Endothelial cell of umbilical vein (primary cell): ENCODE measurements around the gene APBA2. TPM values are rescaled to one million over a fixed set of nuclear protein-coding genes. Genes with fewer than 3 reads are reported as not detected.

Experiments
- BruUV-seq: library from RNA; stranded (reverse); fragments of 400-500 nt; replicated peaks from 2 replicates; lab custom pipeline; 2021; lab: Mats Ljungman, UMichigan
- CTCF ChIA-PET: fragments of 300-600, 350-600 bp; sonication (Branson Sonifier 250); formaldehyde crosslinking; loops from one replicate; lab custom pipeline; 2021; ENCODE audit warnings: antibody characterized with exemption, inconsistent platforms; lab: Charles Lee
- POLR2A ChIA-PET: fragments of 300-600, 350-600 bp; sonication (Branson Sonifier 250); formaldehyde crosslinking; loops from one replicate; lab custom pipeline; 2021; ENCODE audit warnings: antibody characterized with exemption, inconsistent platforms; lab: Charles Lee
- DNase-seq: peaks from one replicate; pipeline ENCODE4 v3.0.0-alpha.2; 2011; ENCODE audit warnings: low read depth, low spot score
- FAIRE-seq: peaks from 2 replicates; lab custom pipeline; 2011; peaks lifted over from hg19 to GRCh38; lab: Jason Lieb, UNC
- H2AFZ ChIP-seq: 2 replicates; pipeline ENCODE4 v1.6.0; 2012; ENCODE audit warnings: low read depth, low read length, control low read depth, inconsistent platforms
- H3K27ac ChIP-seq: 2 replicates; pipeline ENCODE4 v1.5.1; 2011; ENCODE audit warnings: low read depth, mild to moderate bottlenecking, control low read depth, low read length, moderate library complexity; ENCODE audit not compliant: insufficient read depth
- H3K27me3 ChIP-seq, 2 experiments: 2 replicates each; pipeline versions ENCODE4 v1.6.0 to v1.6.1; 2011; ENCODE audit warnings: low read length in 2 of 2, mixed read lengths in 1 of 2; ENCODE audit not compliant: control insufficient read depth in 2 of 2, insufficient read depth in 2 of 2
- H3K36me3 ChIP-seq, 2 experiments: 2 replicates in 1 of 2; 3 replicates in 1 of 2; pipeline ENCODE4 v1.5.1; 2011; ENCODE audit warnings: low read length in 2 of 2, mild to moderate bottlenecking in 1 of 2, moderate library complexity in 1 of 2; ENCODE audit not compliant: control insufficient read depth in 2 of 2, insufficient read depth in 2 of 2; ENCODE audit errors: extremely low read depth in 1 of 2
- H3K4me1 ChIP-seq: 3 replicates; pipeline ENCODE4 v1.5.1; 2011; ENCODE audit warnings: mild to moderate bottlenecking, low read length; ENCODE audit not compliant: control insufficient read depth, insufficient read depth; ENCODE audit errors: extremely low read depth
- H3K4me2 ChIP-seq: 2 replicates; pipeline ENCODE4 v1.6.1; 2011; ENCODE audit warnings: low read length, control low read depth, mixed read lengths; ENCODE audit not compliant: insufficient read depth
- H3K4me3 ChIP-seq, 3 experiments: fragments of 200-600 bp in 1 of 3; sonication (generic), shearing (Covaris generic) in 1 of 3; replicated peaks in 1 of 3; 2 replicates each; pipeline ENCODE4 v1.5.1; 2011 to 2016; ENCODE audit warnings: control low read depth in 3 of 3, low read length in 3 of 3, mild to moderate bottlenecking in 2 of 3, inconsistent platforms in 1 of 3, low read depth in 1 of 3, moderate library complexity in 1 of 3; ENCODE audit not compliant: insufficient read depth in 1 of 3
- H3K79me2 ChIP-seq: 2 replicates; pipeline ENCODE4 v1.6.0; 2012; ENCODE audit warnings: low read length, inconsistent platforms; ENCODE audit not compliant: control insufficient read depth, insufficient read depth
- H3K9ac ChIP-seq: replicated peaks from 2 replicates; pipeline ENCODE3; 2011; ENCODE audit warnings: low read length, control low read depth; ENCODE audit not compliant: insufficient read depth; ENCODE audit errors: extremely low read depth
- H3K9me1 ChIP-seq: replicated peaks from 3 replicates; pipeline ENCODE4 v1.6.0; 2011; ENCODE audit warnings: mild to moderate bottlenecking, low read length; ENCODE audit not compliant: control insufficient read depth, insufficient read depth; ENCODE audit errors: extremely low read depth
- H3K9me3 ChIP-seq: replicated peaks from 2 replicates; pipeline ENCODE4 v1.5.1; 2012; ENCODE audit warnings: low read length, inconsistent platforms; ENCODE audit not compliant: control insufficient read depth, insufficient read depth
- H4K20me1 ChIP-seq: replicated peaks from 2 replicates; pipeline ENCODE3; 2011; ENCODE audit warnings: mild to moderate bottlenecking, low read length; ENCODE audit not compliant: control insufficient read depth, insufficient read depth; ENCODE audit errors: extremely low read depth
- EZH2 ChIP-seq: IDR thresholded peaks from 2 replicates; pipeline ENCODE4 v1.6.1; 2012; ENCODE audit warnings: borderline replicate concordance, low read depth, mild to moderate bottlenecking, moderate library complexity, low read length, inconsistent platforms; ENCODE audit not compliant: severe bottlenecking
- FOS ChIP-seq: IDR thresholded peaks from 2 replicates; pipeline ENCODE4 v1.6.1; 2011; ENCODE audit warnings: mild to moderate bottlenecking, low read length, moderate library complexity, borderline replicate concordance; ENCODE audit not compliant: insufficient read depth
- GATA2 ChIP-seq: IDR thresholded peaks from 2 replicates; pipeline ENCODE4 v1.7.0; 2011; ENCODE audit warnings: low read depth, mild to moderate bottlenecking, moderate library complexity, mixed read lengths, low read length; ENCODE audit not compliant: insufficient read length, insufficient read depth
- JUN ChIP-seq: IDR thresholded peaks from 2 replicates; pipeline ENCODE4 v1.6.1; 2011; ENCODE audit warnings: borderline replicate concordance, low read depth; ENCODE audit not compliant: insufficient read length, insufficient read depth
- MYC ChIP-seq: IDR thresholded peaks from one replicate; pipeline ENCODE4 v1.6.1; 2011; ENCODE audit warnings: mild to moderate bottlenecking, low read depth, low read length
- POLR2A ChIP-seq: IDR thresholded peaks from 2 replicates; pipeline ENCODE4 v1.6.1; 2012; ENCODE audit warnings: low read depth, mild to moderate bottlenecking, control low read depth, low read length
- POLR2AphosphoS5 ChIP-seq: IDR thresholded peaks from 2 replicates; pipeline ENCODE4 v1.6.1; 2012; ENCODE audit warnings: low read depth, mild to moderate bottlenecking, control low read depth, low read length, moderate library complexity; ENCODE audit not compliant: insufficient read depth
- dilution Hi-C: fragments of 300-500 bp; cut with MboI; formaldehyde crosslinking; loops from one replicate; pipeline ENCODE4 v1.15.0; 2019; ENCODE audit warnings: low sequenced_read_pairs; ENCODE audit not compliant: extremely low pct_ligation_motif_present
- intact Hi-C: fragments of 100-400 bp; cut with micrococcal nuclease; formaldehyde crosslinking; loops from one replicate; pipeline ENCODE4 v1.10.0; 2022
- polyA plus RNA-seq, 4 experiments: library from polyadenylated mRNA; depleted of rRNA in 3 of 4; stranded (reverse) in 3 of 4; unstranded in 1 of 4; fragments of >200 nt; gene quantifications; 2 replicates each; pipeline versions ENCODE4 v1.2.1 to v1.2.3, GENCODE V29; 2011 to 2012; ENCODE audit warnings: missing spikeins in 1 of 4
- total RNA-seq: library from RNA; stranded (reverse); gene quantifications from 2 replicates; pipeline ENCODE4 v1.2.3, GENCODE V29; 2021
- TF ChIP-seq, protein P1 (sequence below), 2 donors: IDR thresholded peaks; 1 replicate in 1 of 2; 2 replicates in 1 of 2; pipeline ENCODE4 v1.5.1; 2011; ENCODE audit warnings: low read length in 2 of 2, mild to moderate bottlenecking in 2 of 2, moderate library complexity in 2 of 2, control low read depth in 1 of 2, inconsistent platforms in 1 of 2, low read depth in 1 of 2; ENCODE audit not compliant: insufficient read depth in 1 of 2; ENCODE audit errors: extremely low read depth in 1 of 2

Gene APBA2
- total and polyA plus RNA-seq, 2 donors (not counting 3 experiments of a cell fraction or from before 2014, with no cell fraction given): 5.7 to 11.1 TPM

DNA sequence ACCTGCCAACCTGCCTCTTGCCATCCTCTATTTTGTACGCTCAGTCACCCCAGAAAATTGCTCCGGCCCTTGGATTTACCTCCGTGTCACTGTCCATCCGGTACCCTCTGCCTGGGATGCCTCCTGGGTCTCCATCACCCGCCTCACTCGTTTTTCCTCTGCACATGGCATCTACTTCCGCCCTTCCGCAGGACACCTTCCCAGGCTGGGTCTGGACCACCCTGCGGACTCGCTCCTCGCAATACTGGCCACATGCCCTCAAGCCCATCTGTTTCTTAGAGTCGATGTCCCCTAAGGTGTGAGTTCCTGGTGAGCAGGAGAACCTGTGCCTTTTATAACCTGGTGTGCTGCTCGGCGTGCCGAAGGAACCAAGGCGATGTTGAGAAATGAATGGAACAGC lies 58.5 kb downstream of the APBA2 start:
- CTCF ChIA-PET: no interaction called here
- dilution Hi-C loops: no loop called here
- Histone ChIP-seq H3K79me2 (no peaks in the 10 kb centered on the region), H2AFZ (no peak overlapping the region), H3K27ac (no peak overlapping the region), H3K9me3 (no peaks in the 10 kb centered on the region), H3K9ac (no peak overlapping the region), H4K20me1 (no peaks in the 10 kb centered on the region), H3K9me1 (no peaks in the 10 kb centered on the region), H3K4me3 (no peak overlapping the region), H3K27me3 (no peaks in the 10 kb centered on the region), H3K36me3 (no peaks in the 10 kb centered on the region), H3K4me1 (no peaks in the 10 kb centered on the region), H3K4me2 (no peak overlapping the region)
- intact Hi-C loops: no loop called here
- DNase-seq: no peak
- POLR2A ChIA-PET: no interaction called here
- TF ChIP-seq JUN (no peak), POLR2AphosphoS5 (no peak), FOS (no peak), POLR2A (no peak), EZH2 (no peak), MYC (no peak), GATA2 (no peak)
- TF ChIP-seq, protein P1, sequence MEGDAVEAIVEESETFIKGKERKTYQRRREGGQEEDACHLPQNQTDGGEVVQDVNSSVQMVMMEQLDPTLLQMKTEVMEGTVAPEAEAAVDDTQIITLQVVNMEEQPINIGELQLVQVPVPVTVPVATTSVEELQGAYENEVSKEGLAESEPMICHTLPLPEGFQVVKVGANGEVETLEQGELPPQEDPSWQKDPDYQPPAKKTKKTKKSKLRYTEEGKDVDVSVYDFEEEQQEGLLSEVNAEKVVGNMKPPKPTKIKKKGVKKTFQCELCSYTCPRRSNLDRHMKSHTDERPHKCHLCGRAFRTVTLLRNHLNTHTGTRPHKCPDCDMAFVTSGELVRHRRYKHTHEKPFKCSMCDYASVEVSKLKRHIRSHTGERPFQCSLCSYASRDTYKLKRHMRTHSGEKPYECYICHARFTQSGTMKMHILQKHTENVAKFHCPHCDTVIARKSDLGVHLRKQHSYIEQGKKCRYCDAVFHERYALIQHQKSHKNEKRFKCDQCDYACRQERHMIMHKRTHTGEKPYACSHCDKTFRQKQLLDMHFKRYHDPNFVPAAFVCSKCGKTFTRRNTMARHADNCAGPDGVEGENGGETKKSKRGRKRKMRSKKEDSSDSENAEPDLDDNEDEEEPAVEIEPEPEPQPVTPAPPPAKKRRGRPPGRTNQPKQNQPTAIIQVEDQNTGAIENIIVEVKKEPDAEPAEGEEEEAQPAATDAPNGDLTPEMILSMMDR (IDR thresholded peaks at IDR 0.05; ENCODE audit: extremely low read depth in 1 of 2, insufficient read depth in 1 of 2, low read depth in 1 of 2, low read length in 2 of 2): no peak
- FAIRE-seq: no peak
- no TSS peak for BruUV-seq
